ENCODE measurements around the gene AP2A2. TPM values are rescaled to one million over a fixed set of nuclear protein-coding genes. Genes with fewer than 3 reads are reported as not detected.

Gene AP2A2
- total RNA-seq, 1 donor from 2014 or later: 105 TPM

GRCh38 chr11:984546-984945 lies 58.9 kb downstream of the AP2A2 start:
- Mint-ChIP-seq H3K4me1 (ENCODE audit: low read depth, unreplicated experiment) (no peaks in the 10 kb centered on the region), H3K4me3 (ENCODE audit: unreplicated experiment) (no peak overlapping the region), H3K27ac (ENCODE audit: unreplicated experiment) (no peak overlapping the region), H3K9me3 (ENCODE audit: unreplicated experiment) (no peaks in the 10 kb centered on the region), H3K27me3 (ENCODE audit: low read depth, unreplicated experiment) (no peaks in the 10 kb centered on the region), H3K36me3 (ENCODE audit: low read depth, unreplicated experiment) (peaks cover 5% of the 10 kb centered on the region)
- DNase-seq (ENCODE audit: low read depth): no peak
- FAIRE-seq: no peak
- no peak overlapping the region for H2AFZ ChIP-seq (ENCODE audit: low read depth, low read length)
- H3K36me3 ChIP-seq (ENCODE audit: insufficient read depth, low read length): peaks cover 6% of the 10 kb centered on the region
- peaks cover 50% of the 10 kb centered on the region for H4K20me1 ChIP-seq (ENCODE audit: insufficient read depth, low read length)
- H3K4me1 ChIP-seq (ENCODE audit: insufficient read depth, low read length): no peaks in the 10 kb centered on the region
- H3K79me2 ChIP-seq (ENCODE audit: insufficient read depth, low read length): peaks cover 3% of the 10 kb centered on the region
- H3K4me2 ChIP-seq (ENCODE audit: low read length): no peak overlapping the region
- TF ChIP-seq EZH2 (IDR thresholded peaks at IDR 0.05; ENCODE audit: insufficient read depth, low read length): no peak
- TF ChIP-seq CTCF (IDR thresholded peaks at IDR 0.05; ENCODE audit: insufficient read depth, low read depth, low read length): no peak
- no peaks in the 10 kb centered on the region for H3K9me3 ChIP-seq (ENCODE audit: insufficient read depth, low read depth, low read length)
- no peaks in the 10 kb centered on the region for H3K27me3 ChIP-seq (ENCODE audit: insufficient read depth, low read length)
- H3K4me3 ChIP-seq (ENCODE audit: insufficient read depth, low read depth, low read length): no peak overlapping the region
- H3K27ac ChIP-seq (ENCODE audit: low read depth, low read length): no peak overlapping the region
- no peak overlapping the region for H3K9ac ChIP-seq (ENCODE audit: low read length)

DNA sequence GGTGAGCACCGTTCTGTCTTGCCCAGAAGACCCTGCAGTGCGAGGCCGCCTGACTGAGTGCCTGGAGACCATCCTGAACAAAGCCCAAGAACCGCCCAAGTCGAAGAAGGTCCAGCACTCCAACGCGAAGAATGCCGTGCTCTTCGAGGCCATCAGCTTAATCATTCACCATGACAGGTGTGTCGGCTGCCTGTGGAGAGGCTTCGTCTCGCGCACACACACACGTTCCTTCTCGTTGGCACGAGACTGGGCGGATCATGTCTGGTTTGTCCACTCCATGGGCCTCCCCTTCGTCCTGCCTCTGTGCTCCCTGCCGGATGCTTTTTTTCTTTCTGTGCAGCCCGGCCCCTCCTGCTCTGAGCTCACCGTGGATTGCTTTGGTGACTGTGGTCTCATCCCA lies 59.7 kb downstream of the AP2A2 start:
- H3K27ac Mint-ChIP-seq (ENCODE audit: unreplicated experiment): no peak overlapping the region
- H3K4me3 ChIP-seq (ENCODE audit: insufficient read depth, low read depth, low read length): no peak overlapping the region
- no peak overlapping the region for H2AFZ ChIP-seq (ENCODE audit: low read depth, low read length)
- DNase-seq (ENCODE audit: low read depth): no peak
- H3K36me3 Mint-ChIP-seq (ENCODE audit: low read depth, unreplicated experiment): peaks cover 5% of the 10 kb centered on the region
- H3K4me1 ChIP-seq (ENCODE audit: insufficient read depth, low read length): no peaks in the 10 kb centered on the region
- H3K9me3 ChIP-seq (ENCODE audit: insufficient read depth, low read depth, low read length): no peaks in the 10 kb centered on the region
- peaks cover 6% of the 10 kb centered on the region for H3K36me3 ChIP-seq (ENCODE audit: insufficient read depth, low read length)
- no peaks in the 10 kb centered on the region for H3K27me3 Mint-ChIP-seq (ENCODE audit: low read depth, unreplicated experiment)
- peaks cover 3% of the 10 kb centered on the region for H3K79me2 ChIP-seq (ENCODE audit: insufficient read depth, low read length)
- no peak overlapping the region for H3K9ac ChIP-seq (ENCODE audit: low read length)
- no peak overlapping the region for H3K27ac ChIP-seq (ENCODE audit: low read depth, low read length)
- H3K4me1 Mint-ChIP-seq (ENCODE audit: low read depth, unreplicated experiment): no peaks in the 10 kb centered on the region
- no peak for FAIRE-seq
- TF ChIP-seq EZH2 (IDR thresholded peaks at IDR 0.05; ENCODE audit: insufficient read depth, low read length) (no peak), CTCF (IDR thresholded peaks at IDR 0.05; ENCODE audit: insufficient read depth, low read depth, low read length) (no peak)
- peaks cover 57% of the 10 kb centered on the region for H4K20me1 ChIP-seq (ENCODE audit: insufficient read depth, low read length)
- H3K9me3 Mint-ChIP-seq (ENCODE audit: unreplicated experiment): no peaks in the 10 kb centered on the region
- no peaks in the 10 kb centered on the region for H3K27me3 ChIP-seq (ENCODE audit: insufficient read depth, low read length)
- H3K4me2 ChIP-seq (ENCODE audit: low read length): no peak overlapping the region
- H3K4me3 Mint-ChIP-seq (ENCODE audit: unreplicated experiment): no peak overlapping the region

GRCh38 chr11:985848-986247 lies 60.2 kb downstream of the AP2A2 start:
- H3K36me3 ChIP-seq (ENCODE audit: insufficient read depth, low read length): peaks cover 6% of the 10 kb centered on the region
- H3K27ac Mint-ChIP-seq (ENCODE audit: unreplicated experiment): no peak overlapping the region
- H3K4me1 Mint-ChIP-seq (ENCODE audit: low read depth, unreplicated experiment): no peaks in the 10 kb centered on the region
- no peak overlapping the region for H3K27ac ChIP-seq (ENCODE audit: low read depth, low read length)
- H3K9me3 Mint-ChIP-seq (ENCODE audit: unreplicated experiment): no peaks in the 10 kb centered on the region
- peaks cover 53% of the 10 kb centered on the region for H4K20me1 ChIP-seq (ENCODE audit: insufficient read depth, low read length)
- H3K27me3 Mint-ChIP-seq (ENCODE audit: low read depth, unreplicated experiment): no peaks in the 10 kb centered on the region
- TF ChIP-seq CTCF (IDR thresholded peaks at IDR 0.05; ENCODE audit: insufficient read depth, low read depth, low read length) (no peak), EZH2 (IDR thresholded peaks at IDR 0.05; ENCODE audit: insufficient read depth, low read length) (no peak)
- no peaks in the 10 kb centered on the region for H3K9me3 ChIP-seq (ENCODE audit: insufficient read depth, low read depth, low read length)
- H3K36me3 Mint-ChIP-seq (ENCODE audit: low read depth, unreplicated experiment): peaks cover 5% of the 10 kb centered on the region
- no peak overlapping the region for H3K9ac ChIP-seq (ENCODE audit: low read length)
- FAIRE-seq: no peak
- no peak for DNase-seq (ENCODE audit: low read depth)
- peaks cover 3% of the 10 kb centered on the region for H3K79me2 ChIP-seq (ENCODE audit: insufficient read depth, low read length)
- H3K4me3 Mint-ChIP-seq (ENCODE audit: unreplicated experiment): no peak overlapping the region
- H3K4me1 ChIP-seq (ENCODE audit: insufficient read depth, low read length): no peaks in the 10 kb centered on the region
- H3K4me3 ChIP-seq (ENCODE audit: insufficient read depth, low read depth, low read length): no peak overlapping the region
- no peak overlapping the region for H2AFZ ChIP-seq (ENCODE audit: low read depth, low read length)
- H3K27me3 ChIP-seq (ENCODE audit: insufficient read depth, low read length): no peaks in the 10 kb centered on the region
- H3K4me2 ChIP-seq (ENCODE audit: low read length): no peak overlapping the region
